ENCODE data around the gene RSRP1. TPM values are rescaled to one million over a fixed set of nuclear protein-coding genes. Genes with fewer than 3 reads are reported as not detected.

Gene RSRP1
- total and polyA plus RNA-seq, 2 of the 8 experiments (the other 6 are each of a cell fraction or from before 2014, with no cell fraction given) = 32.9 to 59.4 TPM

DNA sequence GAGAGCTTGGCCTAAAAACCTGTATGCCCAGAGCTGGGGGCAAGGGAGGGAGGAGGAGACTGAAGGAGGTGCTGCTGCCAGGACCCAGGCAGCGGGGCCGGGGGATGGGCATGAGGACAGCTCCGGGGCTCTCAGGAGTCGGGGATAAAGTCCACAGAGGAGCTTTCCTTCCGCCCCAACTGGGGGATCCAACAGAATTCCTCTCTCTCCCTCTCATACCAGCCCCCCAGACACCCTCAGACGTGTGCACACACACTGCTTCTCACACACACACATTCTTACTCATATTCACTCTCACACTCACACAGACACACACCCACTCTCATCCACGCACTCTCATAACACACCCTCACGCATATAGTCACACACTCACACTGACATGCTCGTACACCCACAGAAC lies 54.0 kb downstream of the RSRP1 start:
- ChIA-PET CTCF (ENCODE audit: partially characterized antibody) (interaction anchor here (0.8 to 1.2 kb wide), 2 partner anchors 12 to 102 kb away, joined by 3 to 7 read pairs; no protein-coding TSS in a partner anchor), POLR2A (ENCODE audit: partially characterized antibody) (no interaction called here)
- Histone ChIP-seq H4K91ac (replicated peaks; ENCODE audit: insufficient read length, low read length) (peak overlapping the region; percentile 85), H2BK20ac (ENCODE audit: low read length) (0 out of 2 replicates have a peak overlapping the region, but pooled peaks have one; percentile 82), H3K18ac (ENCODE audit: extremely low read depth, low read length) (peak overlapping the region; percentile 51; the same call in 1 of the 2 replicates), H4K5ac (ENCODE audit: insufficient read length, low read depth, low read length) (no peak overlapping the region), H2BK12ac (ENCODE audit: low read depth, low read length) (peak overlapping the region; percentile 78; the same call in 1 of the 2 replicates), H3K23ac (ENCODE audit: insufficient read length) (peak overlapping the region; percentile 100), H3K56ac (replicated peaks; ENCODE audit: insufficient read length, low read depth, low read length) (no peak overlapping the region), H3K27ac (ENCODE audit: low read depth, low read length) (no peak overlapping the region), H3K4me2 (ENCODE audit: insufficient read depth in 1 of 2, low read depth in 2 of 2, low read length in 2 of 2) (peak overlapping the region in 1 of 2 experiments; percentile 9; a peak in 1 of 4 replicates), H2BK5ac (ENCODE audit: low read depth, low read length) (peak overlapping the region; percentile 73; the same call in 1 of the 2 replicates), H4K20me1 (replicated peaks in 1 of 2; ENCODE audit: control insufficient read depth in 1 of 2, insufficient read depth in 2 of 2, low read length in 2 of 2) (peaks cover 0 to 4% of the 10 kb centered on the region in 2 experiments), H3K4me1 (replicated peaks in 1 of 4; ENCODE audit: control insufficient read depth in 3 of 4, insufficient read depth in 4 of 4, low read length in 3 of 4) (peaks cover 0 to 5% (median 4%) of the 10 kb centered on the region in 4 experiments; a peak in 3 of 7 replicates), H3K14ac (ENCODE audit: insufficient read length) (no peak overlapping the region), H3K79me2 (ENCODE audit: control insufficient read depth in 1 of 2, insufficient read depth in 2 of 2, low read length in 2 of 2) (no peaks in the 10 kb centered on the region), H3K9me3 (ENCODE audit: insufficient read depth in 2 of 2, low read depth in 1 of 2, low read length in 1 of 2) (no peaks in the 10 kb centered on the region), H2BK15ac (ENCODE audit: low read length) (peak overlapping the region; percentile 95), H2AK5ac (ENCODE audit: low read depth, low read length) (peak overlapping the region; percentile 43), H3K9ac (replicated peaks in 1 of 4; ENCODE audit: extremely low read depth in 1 of 4, low read depth in 3 of 4, low read length in 3 of 4) (no peak overlapping the region), H3K4me3 (ENCODE audit: extremely low read depth in 1 of 4, insufficient read depth in 2 of 4, low read depth in 3 of 4, low read length in 4 of 4) (no peak overlapping the region), H3K36me3 (ENCODE audit: control insufficient read depth in 2 of 4, insufficient read depth in 4 of 4, low read length in 3 of 4) (no peaks in the 10 kb centered on the region), H3K23me2 (ENCODE audit: low read depth, low read length) (peaks cover 4% of the 10 kb centered on the region; the same call in 1 of the 2 replicates), H3K27me3 (replicated peaks in 1 of 4; ENCODE audit: control insufficient read depth in 3 of 4, extremely low read depth in 1 of 4, insufficient read depth in 3 of 4, low read length in 3 of 4) (no peaks in the 10 kb centered on the region), H2AFZ (ENCODE audit: low read length) (peak overlapping the region; percentile 85; the same call in 1 of the 2 replicates), H3K4ac (replicated peaks; ENCODE audit: insufficient read length, low read depth, low read length) (peak overlapping the region; percentile 85), H3K79me1 (ENCODE audit: low read depth, low read length) (no peaks in the 10 kb centered on the region), H2BK120ac (replicated peaks; ENCODE audit: low read depth, low read length) (peak overlapping the region; percentile 78), H4K8ac (ENCODE audit: extremely low read depth, insufficient read depth, low read length) (no peak overlapping the region; the same call in 1 of the 2 replicates)
- DNase-seq (ENCODE audit: low read depth in 1 of 2, low spot score in 2 of 2) (no peak), FAIRE-seq (no peak)
- 79 to 100% methylated on average over 2 to 9 of the region's 9 CpGs for WGBS, 2 experiments (ENCODE audit: extremely low coverage in 1 of 2, insufficient coverage in 1 of 2, insufficient read length in 1 of 2, insufficient replicate concordance in 2 of 2, low coverage in 1 of 2, low lambda C conversion rate in 2 of 2, missing lambda C conversion rate in 1 of 2)
